ENCODE results near the gene SERINC3.

DNA sequence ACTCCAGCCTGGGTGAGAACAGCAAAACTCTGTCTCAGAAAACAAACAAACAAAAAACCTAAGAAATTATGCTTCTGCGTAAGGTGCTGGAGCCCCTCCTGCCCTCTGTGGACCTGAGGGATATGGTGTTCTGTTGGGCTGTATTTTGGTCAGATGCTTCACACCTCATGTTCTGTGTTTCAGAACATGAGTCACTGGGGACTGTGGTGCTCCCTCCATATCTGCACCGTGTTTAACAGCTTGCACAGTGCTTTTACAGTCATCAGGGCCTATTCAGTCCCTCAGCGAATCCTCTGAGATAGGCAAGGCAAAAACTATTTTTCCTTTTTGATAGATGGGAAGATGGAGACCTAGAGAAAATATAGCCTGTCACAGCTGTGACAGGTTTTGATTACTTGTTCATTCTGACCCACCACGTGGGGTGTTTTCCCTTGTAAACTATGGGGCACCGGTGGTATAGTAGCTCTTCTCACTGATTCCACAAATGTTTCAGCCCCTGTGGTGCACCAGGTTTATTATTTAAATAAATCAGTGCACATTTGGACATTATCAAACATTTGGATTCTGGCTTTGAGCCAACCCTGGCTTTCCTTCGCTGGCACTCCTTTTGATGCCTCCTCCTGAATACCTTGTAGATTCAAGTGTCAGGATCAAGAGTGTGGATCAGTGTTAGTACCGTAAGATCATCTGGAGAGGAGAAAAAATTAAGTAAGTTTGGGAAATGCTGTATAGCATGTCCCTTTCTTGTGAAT, 36.6 kb downstream of the SERINC3 start:
- TF ChIP-seq CTCF (IDR thresholded peaks at IDR 0.05; ENCODE audit: insufficient read depth, low read length) (no peak), REST (IDR thresholded peaks at IDR 0.05; ENCODE audit: insufficient replicate concordance, low read depth) (no peak), SPI1 (IDR thresholded peaks at IDR 0.05; ENCODE audit: borderline replicate concordance, low read depth) (no peak), POLR2AphosphoS5 (IDR thresholded peaks at IDR 0.05; ENCODE audit: low read depth) (no peak)
